Liver (tissue), 9 donors: ENCODE data around the gene SPATA46. TPM values are rescaled to one million over a fixed set of nuclear protein-coding genes. Genes with fewer than 3 reads are reported as not detected.

Source experiments
- DNase-seq: peaks from one replicate; pipeline ENCODE4 v3.0.0-alpha.2; 2017; ENCODE audit warnings: low spot score
- H3K27ac ChIP-seq, 2 donors: one replicate each; pipeline ENCODE4 v1.7.0; 2013; ENCODE audit warnings: inconsistent platforms in 2 of 2, low read length in 2 of 2, control low read depth in 1 of 2, low read depth in 1 of 2, mild to moderate bottlenecking in 1 of 2
- H3K27me3 ChIP-seq, 4 donors: one replicate each; pipeline versions ENCODE4 v1.6.1 to v1.7.0; 2013; ENCODE audit warnings: low read length in 3 of 4, inconsistent platforms in 1 of 4, mild to moderate bottlenecking in 1 of 4, moderate library complexity in 1 of 4; ENCODE audit not compliant: control insufficient read depth in 4 of 4, insufficient read depth in 4 of 4
- H3K36me3 ChIP-seq, 4 donors: one replicate each; pipeline versions ENCODE4 v1.6.1 to v1.7.0; 2013; ENCODE audit warnings: low read length in 3 of 4, mild to moderate bottlenecking in 3 of 4, low read depth in 1 of 4, moderate library complexity in 1 of 4; ENCODE audit not compliant: control insufficient read depth in 4 of 4, insufficient read depth in 3 of 4
- H3K4me1 ChIP-seq, 4 donors: one replicate each; pipeline versions ENCODE4 v1.6.1 to v1.7.0; 2013; ENCODE audit warnings: low read length in 3 of 4, mild to moderate bottlenecking in 3 of 4, moderate library complexity in 1 of 4; ENCODE audit not compliant: control insufficient read depth in 4 of 4, insufficient read depth in 4 of 4
- H3K4me3 ChIP-seq, 3 donors: one replicate each; pipeline versions ENCODE4 v1.6.1 to v1.7.0; 2013; ENCODE audit warnings: low read length in 3 of 3, control low read depth in 1 of 3, low read depth in 1 of 3, mild to moderate bottlenecking in 1 of 3
- H3K9ac ChIP-seq, 2 donors: one replicate each; pipeline ENCODE4 v1.7.0; 2013; ENCODE audit warnings: low read length in 2 of 2, mild to moderate bottlenecking in 2 of 2, moderate library complexity in 2 of 2, control low read depth in 1 of 2, low read depth in 1 of 2
- H3K9me3 ChIP-seq, 4 donors: one replicate each; pipeline versions ENCODE4 v1.6.1 to v1.7.0; 2013; ENCODE audit warnings: low read length in 3 of 4; ENCODE audit not compliant: control insufficient read depth in 4 of 4
- ATF3 ChIP-seq: IDR thresholded peaks from 2 replicates; pipeline ENCODE4 v1.6.1; 2016; ENCODE audit warnings: antibody characterized with exemption
- CTCF ChIP-seq: fragments of 150-350 bp; IDR thresholded peaks from 2 replicates; pipeline ENCODE4 v1.5.1; 2017; ENCODE audit warnings: improper control_type of control experiment, low read depth, low read length; ENCODE audit not compliant: missing input control
- EGR1 ChIP-seq, 2 donors: IDR thresholded peaks; 2 replicates each; pipeline ENCODE4 v1.6.1; 2016 to 2018; ENCODE audit warnings: antibody characterized with exemption in 2 of 2, low read depth in 2 of 2
- FOXA1 ChIP-seq: IDR thresholded peaks from 2 replicates; pipeline ENCODE4 v1.6.1; 2016; ENCODE audit warnings: antibody characterized with exemption
- FOXA2 ChIP-seq: IDR thresholded peaks from 2 replicates; pipeline ENCODE4 v1.6.1; 2016; ENCODE audit warnings: antibody characterized with exemption
- GABPA ChIP-seq, 2 donors: IDR thresholded peaks in 1 of 2; conservative IDR thresholded peaks in 1 of 2; 2 replicates each; pipeline ENCODE4 v1.6.1; 2016; ENCODE audit warnings: antibody characterized with exemption in 2 of 2, mild to moderate bottlenecking in 1 of 2, moderate library complexity in 1 of 2
- HNF4A ChIP-seq, 2 donors: conservative IDR thresholded peaks; 2 replicates each; pipeline ENCODE4 v1.6.1; 2016; ENCODE audit warnings: antibody characterized with exemption in 2 of 2, mild to moderate bottlenecking in 2 of 2
- HNF4G ChIP-seq: IDR thresholded peaks from 2 replicates; pipeline ENCODE4 v1.6.1; 2016; ENCODE audit warnings: antibody characterized with exemption
- JUND ChIP-seq, 2 donors: IDR thresholded peaks; 2 replicates each; pipeline ENCODE4 v1.6.1; 2016; ENCODE audit warnings: antibody characterized with exemption in 2 of 2
- NR2F2 ChIP-seq: IDR thresholded peaks from 2 replicates; pipeline ENCODE4 v1.6.1; 2016; ENCODE audit warnings: antibody characterized with exemption
- RAD21 ChIP-seq, 2 donors: IDR thresholded peaks; 2 replicates each; pipeline ENCODE4 v1.6.1; 2016; ENCODE audit warnings: antibody characterized with exemption in 2 of 2, mild to moderate bottlenecking in 2 of 2
- RXRA ChIP-seq, 2 donors: IDR thresholded peaks; 2 replicates each; pipeline ENCODE4 v1.6.1; 2017 to 2018; ENCODE audit warnings: antibody characterized with exemption in 2 of 2, mild to moderate bottlenecking in 1 of 2
- SP1 ChIP-seq: IDR thresholded peaks from 2 replicates; pipeline ENCODE4 v1.6.1; 2018; ENCODE audit warnings: antibody characterized with exemption, mild to moderate bottlenecking
- TAF1 ChIP-seq: conservative IDR thresholded peaks from 2 replicates; pipeline ENCODE4 v1.6.1; 2016; ENCODE audit warnings: antibody characterized with exemption, mild to moderate bottlenecking
- YY1 ChIP-seq: IDR thresholded peaks from 2 replicates; pipeline ENCODE4 v1.6.1; 2016; ENCODE audit warnings: antibody characterized with exemption, mild to moderate bottlenecking
- ZBTB33 ChIP-seq: IDR thresholded peaks from 2 replicates; pipeline ENCODE4 v1.6.1; 2016; ENCODE audit warnings: antibody characterized with exemption
- WGBS: extraction: QIAGEN DNeasy Blood & Tissue Kit; methylation state at CpG from one replicate; pipeline ENCODE4 v1.1.7; 2013; 5-methylcytosine and 5-hydroxymethylcytosine counted together
- polyA plus RNA-seq, 2 donors: library from polyadenylated mRNA; stranded (reverse) in 1 of 2; unstranded in 1 of 2; fragments of 200-250 nt in 1 of 2; fragments of >200 nt in 1 of 2; fragmentation: Nextera tagmentation in 1 of 2; extraction: Ambion mirVana in 1 of 2; gene quantifications; one replicate each; pipeline versions ENCODE4 v1.2.1 to v1.2.3, GENCODE V29; 2013 to 2015
- total RNA-seq, 2 donors: library from RNA; depleted of rRNA; stranded (reverse); fragments of >200 nt; gene quantifications; one replicate each; pipeline ENCODE4 v1.2.3, GENCODE V29; 2014
- TF ChIP-seq, protein P1 (sequence below): IDR thresholded peaks from 2 replicates; pipeline ENCODE4 v1.6.1; 2016; ENCODE audit warnings: antibody characterized with exemption, mild to moderate bottlenecking
- TF ChIP-seq, protein P2 (sequence below): IDR thresholded peaks from 2 replicates; pipeline ENCODE4 v1.6.1; 2016; ENCODE audit warnings: antibody characterized with exemption
- donor health status: healthy.
- donor health status: healthy.
- donor health status: healthy.
- donor health status: healthy.
- donor health status: healthy.

The SPATA46 gene
- total and polyA plus RNA-seq, 4 donors, result 0.06 to 0.17 TPM; not detected in 2

- Histone ChIP-seq H3K4me3 (no peak overlapping the region), H3K9me3 (no peaks in the 10 kb centered on the region), H3K27me3 (no peaks in the 10 kb centered on the region), H3K4me1 (no peaks in the 10 kb centered on the region), H3K9ac (no peak overlapping the region), H3K36me3 (no peaks in the 10 kb centered on the region), H3K27ac (no peak overlapping the region)
- DNase-seq, result no peak
- 52% methylated on average over 5 of the region's 5 CpGs for WGBS
- TF ChIP-seq ZBTB33, result no peak
- no peak for TF ChIP-seq JUND (IDR thresholded peaks at IDR 0.05)
- TF ChIP-seq SP1, result no peak
- TF ChIP-seq GABPA (IDR thresholded peaks at IDR 0.05 in 1 of 2, conservative IDR thresholded peaks at IDR 0.05 in 1 of 2), result no peak
- TF ChIP-seq HNF4A (conservative IDR thresholded peaks at IDR 0.05), result no peak
- no peak for TF ChIP-seq FOXA2
- TF ChIP-seq, protein P1, sequence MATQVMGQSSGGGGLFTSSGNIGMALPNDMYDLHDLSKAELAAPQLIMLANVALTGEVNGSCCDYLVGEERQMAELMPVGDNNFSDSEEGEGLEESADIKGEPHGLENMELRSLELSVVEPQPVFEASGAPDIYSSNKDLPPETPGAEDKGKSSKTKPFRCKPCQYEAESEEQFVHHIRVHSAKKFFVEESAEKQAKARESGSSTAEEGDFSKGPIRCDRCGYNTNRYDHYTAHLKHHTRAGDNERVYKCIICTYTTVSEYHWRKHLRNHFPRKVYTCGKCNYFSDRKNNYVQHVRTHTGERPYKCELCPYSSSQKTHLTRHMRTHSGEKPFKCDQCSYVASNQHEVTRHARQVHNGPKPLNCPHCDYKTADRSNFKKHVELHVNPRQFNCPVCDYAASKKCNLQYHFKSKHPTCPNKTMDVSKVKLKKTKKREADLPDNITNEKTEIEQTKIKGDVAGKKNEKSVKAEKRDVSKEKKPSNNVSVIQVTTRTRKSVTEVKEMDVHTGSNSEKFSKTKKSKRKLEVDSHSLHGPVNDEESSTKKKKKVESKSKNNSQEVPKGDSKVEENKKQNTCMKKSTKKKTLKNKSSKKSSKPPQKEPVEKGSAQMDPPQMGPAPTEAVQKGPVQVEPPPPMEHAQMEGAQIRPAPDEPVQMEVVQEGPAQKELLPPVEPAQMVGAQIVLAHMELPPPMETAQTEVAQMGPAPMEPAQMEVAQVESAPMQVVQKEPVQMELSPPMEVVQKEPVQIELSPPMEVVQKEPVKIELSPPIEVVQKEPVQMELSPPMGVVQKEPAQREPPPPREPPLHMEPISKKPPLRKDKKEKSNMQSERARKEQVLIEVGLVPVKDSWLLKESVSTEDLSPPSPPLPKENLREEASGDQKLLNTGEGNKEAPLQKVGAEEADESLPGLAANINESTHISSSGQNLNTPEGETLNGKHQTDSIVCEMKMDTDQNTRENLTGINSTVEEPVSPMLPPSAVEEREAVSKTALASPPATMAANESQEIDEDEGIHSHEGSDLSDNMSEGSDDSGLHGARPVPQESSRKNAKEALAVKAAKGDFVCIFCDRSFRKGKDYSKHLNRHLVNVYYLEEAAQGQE, result no peak
- TF ChIP-seq YY1, result no peak
- TF ChIP-seq, protein P2, sequence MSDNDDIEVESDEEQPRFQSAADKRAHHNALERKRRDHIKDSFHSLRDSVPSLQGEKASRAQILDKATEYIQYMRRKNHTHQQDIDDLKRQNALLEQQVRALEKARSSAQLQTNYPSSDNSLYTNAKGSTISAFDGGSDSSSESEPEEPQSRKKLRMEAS, result no peak
- TF ChIP-seq ATF3, result no peak
- no peak for TF ChIP-seq EGR1 (IDR thresholded peaks at IDR 0.05; ENCODE audit: low read depth in 2 of 2)
- no peak for TF ChIP-seq TAF1
- no peak for TF ChIP-seq RAD21 (IDR thresholded peaks at IDR 0.05)
- no peak for TF ChIP-seq RXRA (IDR thresholded peaks at IDR 0.05)
- TF ChIP-seq FOXA1, result no peak
- no peak for TF ChIP-seq NR2F2
- no peak for TF ChIP-seq CTCF
- TF ChIP-seq HNF4G, result no peak
These were observed 44.9 kb upstream of the SPATA46 start for GRCh38 chr1:162421258-162422164.
